H9 (cell line): ENCODE measurements around the gene SMAP1. TPM values are rescaled to one million over a fixed set of nuclear protein-coding genes. Genes with fewer than 3 reads are reported as not detected.

Experiments
- DNase-seq: peaks from one replicate; pipeline ENCODE4 v3.0.0-alpha.2; 2017
- H2AFZ ChIP-seq: one replicate; pipeline ENCODE4 v1.6.1; 2013; ENCODE audit warnings: mild to moderate bottlenecking, low read length, control low read depth, moderate library complexity
- H2AK5ac ChIP-seq: 2 replicates; pipeline ENCODE4 v1.6.1; 2013; ENCODE audit warnings: low read length, control low read depth, mixed read lengths; ENCODE audit not compliant: insufficient read length
- H2BK120ac ChIP-seq: one replicate; pipeline ENCODE4 v1.6.1; 2013; ENCODE audit warnings: low read depth, mild to moderate bottlenecking, low read length, control low read depth, inconsistent platforms; ENCODE audit not compliant: poor library complexity, severe bottlenecking
- H2BK12ac ChIP-seq: 2 replicates; pipeline ENCODE4 v1.6.1; 2013; ENCODE audit warnings: low read length, control low read depth, mixed read lengths, low read depth; ENCODE audit not compliant: insufficient read length
- H2BK15ac ChIP-seq: 2 replicates; pipeline ENCODE4 v1.6.1; 2013; ENCODE audit warnings: low read depth, low read length, control low read depth
- H2BK20ac ChIP-seq: one replicate; pipeline ENCODE4 v1.6.1; 2013; ENCODE audit warnings: low read depth, mild to moderate bottlenecking, low read length, control low read depth, inconsistent platforms; ENCODE audit not compliant: poor library complexity, severe bottlenecking
- H2BK5ac ChIP-seq: 2 replicates; pipeline ENCODE4 v1.6.1; 2013; ENCODE audit warnings: low read length, control low read depth, mixed read lengths; ENCODE audit not compliant: insufficient read length
- H3K14ac ChIP-seq: 2 replicates; pipeline ENCODE4 v1.6.1; 2013; ENCODE audit warnings: low read length, control low read depth; ENCODE audit not compliant: insufficient read depth
- H3K18ac ChIP-seq: 2 replicates; pipeline ENCODE4 v1.6.1; 2013; ENCODE audit warnings: low read depth, mild to moderate bottlenecking, mixed read lengths, low read length, control low read depth; ENCODE audit not compliant: insufficient read length
- H3K23ac ChIP-seq: 2 replicates; pipeline ENCODE4 v1.6.1; 2013; ENCODE audit warnings: low read length, control low read depth, mixed read lengths, low read depth; ENCODE audit not compliant: insufficient read length
- H3K23me2 ChIP-seq: 2 replicates; pipeline ENCODE4 v1.6.1; 2013; ENCODE audit warnings: low read depth, mild to moderate bottlenecking, mixed read lengths, low read length, control low read depth; ENCODE audit not compliant: insufficient read length, poor library complexity, severe bottlenecking
- H3K27ac ChIP-seq: 2 replicates; pipeline ENCODE4 v1.5.1; 2013; ENCODE audit warnings: low read length, control low read depth, mixed read lengths, low read depth; ENCODE audit not compliant: insufficient read length
- H3K27me3 ChIP-seq: 2 replicates; pipeline ENCODE4 v1.6.1; 2013; ENCODE audit warnings: low read length, control low read depth, inconsistent platforms; ENCODE audit not compliant: insufficient read depth
- H3K4ac ChIP-seq: 2 replicates; pipeline ENCODE4 v1.6.1; 2013; ENCODE audit warnings: low read depth, mild to moderate bottlenecking, control low read depth, inconsistent platforms, low read length, moderate library complexity
- H3K4me1 ChIP-seq: 2 replicates; pipeline ENCODE4 v1.6.1; 2013; ENCODE audit warnings: low read length, control low read depth, inconsistent platforms; ENCODE audit not compliant: insufficient read depth
- H3K4me2 ChIP-seq: 2 replicates; pipeline ENCODE4 v1.6.1; 2013; ENCODE audit warnings: low read length, control low read depth, mixed read lengths; ENCODE audit not compliant: insufficient read length, insufficient read depth
- H3K56ac ChIP-seq: 2 replicates; pipeline ENCODE4 v1.6.1; 2013; ENCODE audit warnings: low read depth, mild to moderate bottlenecking, mixed read lengths, low read length, control low read depth; ENCODE audit not compliant: insufficient read length
- H3K79me1 ChIP-seq: 2 replicates; pipeline ENCODE4 v1.6.1; 2013; ENCODE audit warnings: low read depth, mild to moderate bottlenecking, moderate library complexity, low read length, control low read depth, inconsistent platforms; ENCODE audit not compliant: insufficient read depth, poor library complexity, severe bottlenecking
- H3K79me2 ChIP-seq: 2 replicates; pipeline ENCODE4 v1.6.1; 2013; ENCODE audit warnings: low read length, control low read depth, inconsistent platforms; ENCODE audit not compliant: insufficient read depth
- H3K9ac ChIP-seq: 2 replicates; pipeline ENCODE4 v1.6.1; 2013; ENCODE audit warnings: low read length, control low read depth, mixed read lengths; ENCODE audit not compliant: insufficient read length; ENCODE audit errors: extremely low read depth
- H3K9me3 ChIP-seq: one replicate; pipeline ENCODE4 v1.6.1; 2013; ENCODE audit warnings: low read depth, low read length, inconsistent platforms; ENCODE audit not compliant: control insufficient read depth
- H3T11ph ChIP-seq: one replicate; pipeline ENCODE4 v1.6.1; 2013; ENCODE audit warnings: mild to moderate bottlenecking, low read length, control low read depth, inconsistent platforms
- H4K20me1 ChIP-seq: one replicate; pipeline ENCODE4 v1.6.1; 2013; ENCODE audit not compliant: control insufficient read depth, insufficient read length, insufficient read depth
- H4K5ac ChIP-seq: 2 replicates; pipeline ENCODE4 v1.6.1; 2013; ENCODE audit warnings: low read depth, mild to moderate bottlenecking, mixed read lengths, low read length, control low read depth; ENCODE audit not compliant: insufficient read length
- H4K8ac ChIP-seq: replicated peaks from 2 replicates; pipeline ENCODE4 v1.6.1; 2013; ENCODE audit warnings: low read length, control low read depth, mixed read lengths, low read depth; ENCODE audit not compliant: insufficient read length
- H4K91ac ChIP-seq: 2 replicates; pipeline ENCODE4 v1.6.1; 2013; ENCODE audit warnings: low read depth, mild to moderate bottlenecking, moderate library complexity, mixed read lengths, low read length, control low read depth; ENCODE audit not compliant: insufficient read length
- H3K27ac Mint-ChIP-seq, 3 experiments: 2 replicates in 2 of 3; 3 replicates in 1 of 3; pipeline ENCODE4 v1.8.0; 2020 to 2021; ENCODE audit warnings: mixed read lengths in 3 of 3, mild to moderate bottlenecking in 1 of 3, moderate library complexity in 1 of 3
- H3K27me3 Mint-ChIP-seq: 2 replicates; pipeline ENCODE4 v1.8.0; 2021; ENCODE audit warnings: low read depth, mild to moderate bottlenecking, moderate library complexity, mixed read lengths
- H3K36me3 Mint-ChIP-seq, 3 experiments: 2 replicates in 2 of 3; 3 replicates in 1 of 3; pipeline ENCODE4 v1.8.0; 2020 to 2021; ENCODE audit warnings: low read depth in 3 of 3, mixed read lengths in 3 of 3; ENCODE audit not compliant: insufficient read depth in 1 of 3
- H3K4me1 Mint-ChIP-seq, 2 experiments: 2 replicates each; pipeline ENCODE4 v1.8.0; 2020; ENCODE audit warnings: mixed read lengths in 2 of 2
- H3K4me3 Mint-ChIP-seq, 2 experiments: 2 replicates in 1 of 2; 3 replicates in 1 of 2; pipeline ENCODE4 v1.8.0; 2020 to 2021; ENCODE audit warnings: mild to moderate bottlenecking in 2 of 2, mixed read lengths in 2 of 2, moderate library complexity in 1 of 2
- H3K9me3 Mint-ChIP-seq, 2 experiments: 2 replicates in 1 of 2; 3 replicates in 1 of 2; pipeline ENCODE4 v1.8.0; 2020; ENCODE audit warnings: mild to moderate bottlenecking in 2 of 2, mixed read lengths in 2 of 2, moderate library complexity in 1 of 2
- WGBS: extraction: QIAGEN DNeasy Blood & Tissue Kit; methylation state at CpG from one replicate; pipeline ENCODE4 v1.1.7; 2013; ENCODE audit warnings: missing lambda C conversion rate, low lambda C conversion rate, mixed read lengths; ENCODE audit not compliant: insufficient read length; ENCODE audit errors: extremely low coverage; 5-methylcytosine and 5-hydroxymethylcytosine counted together
- total RNA-seq: library from RNA; stranded (reverse); gene quantifications from 2 replicates; pipeline ENCODE4 v1.2.1, GENCODE V29; 2021
- TF ChIP-seq, protein P1 (sequence below): fragments of 200-600 bp; sonication (generic); conservative IDR thresholded peaks from 3 replicates; pipeline ENCODE4 v1.8.0; 2021; ENCODE audit warnings: antibody characterized with exemption, mild to moderate bottlenecking

Gene SMAP1
- total RNA-seq, 1 experiment from 2014 or later = 29.3 TPM

DNA sequence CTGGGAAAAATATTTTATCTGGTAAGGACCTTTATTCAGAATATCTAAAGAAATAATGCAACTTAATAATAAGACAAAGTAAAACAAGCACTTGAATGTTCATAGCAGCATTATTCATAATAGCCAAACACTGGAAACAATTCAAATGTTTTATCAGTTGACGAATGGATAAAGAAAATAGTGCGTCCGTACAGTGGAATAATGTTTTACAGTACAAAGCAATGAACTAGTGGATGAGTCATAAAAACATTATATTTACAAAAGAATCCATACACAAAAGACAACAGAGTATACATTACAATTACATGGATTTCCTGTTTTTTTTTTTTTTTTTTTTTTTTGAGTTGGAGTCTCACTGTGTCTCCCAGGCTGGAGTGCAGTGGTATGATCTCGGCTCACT lies 12.7 kb downstream of the SMAP1 start:
- Histone ChIP-seq H4K5ac (no peak overlapping the region), H2BK12ac (no peak overlapping the region), H3K23ac (no peak overlapping the region), H2BK15ac (no peak overlapping the region), H2AFZ (no peak overlapping the region), H3K27ac (no peak overlapping the region), H2BK120ac (no peak overlapping the region), H3K4ac (no peak overlapping the region), H2BK20ac (no peak overlapping the region), H3T11ph (no peak overlapping the region), H3K79me1 (peaks cover 8% of the 10 kb centered on the region), H4K91ac (no peak overlapping the region), H3K4me2 (no peak overlapping the region), H3K9me3 (no peaks in the 10 kb centered on the region), H3K79me2 (peaks cover 4% of the 10 kb centered on the region; the same call in 1 of the 2 replicates), H3K18ac (no peak overlapping the region), H3K14ac (no peak overlapping the region), H3K56ac (no peak overlapping the region), H3K23me2 (no peaks in the 10 kb centered on the region), H2BK5ac (no peak overlapping the region), H3K9ac (no peak overlapping the region), H3K4me1 (no peaks in the 10 kb centered on the region), H4K20me1 (no peaks in the 10 kb centered on the region), H4K8ac (no peak overlapping the region), H2AK5ac (no peak overlapping the region), H3K27me3 (no peaks in the 10 kb centered on the region)
- no peaks in the 10 kb centered on the region for H3K27me3 Mint-ChIP-seq
- H3K36me3 Mint-ChIP-seq = peaks cover 0 to 4% (median 0%) of the 10 kb centered on the region in 3 experiments; a peak in 1 of 7 replicates
- DNase-seq = no peak
- H3K27ac Mint-ChIP-seq = no peak overlapping the region
- no peak overlapping the region for H3K4me3 Mint-ChIP-seq
- WGBS = no CpG with 5 or more reads among the region's 4 CpGs
- peaks cover 16 to 20% of the 10 kb centered on the region in 2 experiments for H3K4me1 Mint-ChIP-seq
- TF ChIP-seq, protein P1, sequence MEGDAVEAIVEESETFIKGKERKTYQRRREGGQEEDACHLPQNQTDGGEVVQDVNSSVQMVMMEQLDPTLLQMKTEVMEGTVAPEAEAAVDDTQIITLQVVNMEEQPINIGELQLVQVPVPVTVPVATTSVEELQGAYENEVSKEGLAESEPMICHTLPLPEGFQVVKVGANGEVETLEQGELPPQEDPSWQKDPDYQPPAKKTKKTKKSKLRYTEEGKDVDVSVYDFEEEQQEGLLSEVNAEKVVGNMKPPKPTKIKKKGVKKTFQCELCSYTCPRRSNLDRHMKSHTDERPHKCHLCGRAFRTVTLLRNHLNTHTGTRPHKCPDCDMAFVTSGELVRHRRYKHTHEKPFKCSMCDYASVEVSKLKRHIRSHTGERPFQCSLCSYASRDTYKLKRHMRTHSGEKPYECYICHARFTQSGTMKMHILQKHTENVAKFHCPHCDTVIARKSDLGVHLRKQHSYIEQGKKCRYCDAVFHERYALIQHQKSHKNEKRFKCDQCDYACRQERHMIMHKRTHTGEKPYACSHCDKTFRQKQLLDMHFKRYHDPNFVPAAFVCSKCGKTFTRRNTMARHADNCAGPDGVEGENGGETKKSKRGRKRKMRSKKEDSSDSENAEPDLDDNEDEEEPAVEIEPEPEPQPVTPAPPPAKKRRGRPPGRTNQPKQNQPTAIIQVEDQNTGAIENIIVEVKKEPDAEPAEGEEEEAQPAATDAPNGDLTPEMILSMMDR = no peak
- no peaks in the 10 kb centered on the region for H3K9me3 Mint-ChIP-seq
